Measurements from ENCODE around the gene PUS1. TPM values are rescaled to one million over a fixed set of nuclear protein-coding genes. Genes with fewer than 3 reads are reported as not detected.

The PUS1 gene
- total and polyA plus RNA-seq, 2 of the 4 experiments (the other 2 are of a cell fraction) = 14.0 to 36.7 TPM

DNA sequence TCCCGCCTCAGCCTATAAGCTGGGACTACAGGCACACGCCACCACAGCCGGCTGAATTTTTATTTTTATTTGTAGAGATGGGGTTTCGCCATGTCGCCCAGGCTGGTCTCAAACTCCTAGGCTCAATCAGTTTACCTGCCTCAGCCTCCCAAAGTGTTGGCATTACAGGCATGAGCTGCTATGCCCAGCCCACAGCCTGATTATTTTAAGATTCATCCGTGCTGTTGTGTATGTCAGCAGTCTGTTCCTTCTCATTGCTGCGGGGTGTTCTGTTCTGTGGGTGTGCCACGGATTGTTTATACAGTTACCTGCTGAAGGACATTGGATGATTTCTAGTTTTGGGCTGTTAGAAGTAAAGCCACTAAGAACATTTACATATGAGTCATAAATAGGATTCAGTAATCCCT, 11.1 kb downstream of the PUS1 start:
- H4K5ac ChIP-seq (ENCODE audit: low read depth, low read length) = no peak overlapping the region
- H3K9ac ChIP-seq (ENCODE audit: low read depth, low read length) = no peak overlapping the region
- no peaks in the 10 kb centered on the region for H3K27me3 ChIP-seq (ENCODE audit: control insufficient read depth, insufficient read depth, low read length)
- TF ChIP-seq CHD1 (IDR thresholded peaks at IDR 0.05; ENCODE audit: low read depth, low read length) = no peak
- TF ChIP-seq POLR2A (IDR thresholded peaks at IDR 0.05; ENCODE audit: low read depth, low read length) = no peak
- TF ChIP-seq FOS (IDR thresholded peaks at IDR 0.05; ENCODE audit: low read depth, low read length) = no peak
- TF ChIP-seq CEBPB (IDR thresholded peaks at IDR 0.05; ENCODE audit: low read depth, low read length) = no peak
- TF ChIP-seq MAFK (IDR thresholded peaks at IDR 0.05; ENCODE audit: low read depth, low read length) = no peak
- no peak for TF ChIP-seq RAD21 (IDR thresholded peaks at IDR 0.05; ENCODE audit: low read length)
- no peak for TF ChIP-seq SMC3 (IDR thresholded peaks at IDR 0.05; ENCODE audit: low read depth, low read length)
- TF ChIP-seq NFE2L2 (IDR thresholded peaks at IDR 0.05; ENCODE audit: low read depth, low read length) = no peak
- no peak for TF ChIP-seq BHLHE40 (IDR thresholded peaks at IDR 0.05; ENCODE audit: low read depth, low read length)
- TF ChIP-seq MXI1 (IDR thresholded peaks at IDR 0.05; ENCODE audit: borderline replicate concordance, low read depth, low read length) = no peak
- TF ChIP-seq, protein P1, sequence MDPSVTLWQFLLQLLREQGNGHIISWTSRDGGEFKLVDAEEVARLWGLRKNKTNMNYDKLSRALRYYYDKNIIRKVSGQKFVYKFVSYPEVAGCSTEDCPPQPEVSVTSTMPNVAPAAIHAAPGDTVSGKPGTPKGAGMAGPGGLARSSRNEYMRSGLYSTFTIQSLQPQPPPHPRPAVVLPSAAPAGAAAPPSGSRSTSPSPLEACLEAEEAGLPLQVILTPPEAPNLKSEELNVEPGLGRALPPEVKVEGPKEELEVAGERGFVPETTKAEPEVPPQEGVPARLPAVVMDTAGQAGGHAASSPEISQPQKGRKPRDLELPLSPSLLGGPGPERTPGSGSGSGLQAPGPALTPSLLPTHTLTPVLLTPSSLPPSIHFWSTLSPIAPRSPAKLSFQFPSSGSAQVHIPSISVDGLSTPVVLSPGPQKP (IDR thresholded peaks at IDR 0.05; ENCODE audit: borderline replicate concordance, low read depth, low read length) = no peak
- no peak for TF ChIP-seq RCOR1 (IDR thresholded peaks at IDR 0.05; ENCODE audit: insufficient replicate concordance, low read length)
- no peak for TF ChIP-seq RFX5 (IDR thresholded peaks at IDR 0.05; ENCODE audit: low read depth, low read length)
- TF ChIP-seq, protein P2, sequence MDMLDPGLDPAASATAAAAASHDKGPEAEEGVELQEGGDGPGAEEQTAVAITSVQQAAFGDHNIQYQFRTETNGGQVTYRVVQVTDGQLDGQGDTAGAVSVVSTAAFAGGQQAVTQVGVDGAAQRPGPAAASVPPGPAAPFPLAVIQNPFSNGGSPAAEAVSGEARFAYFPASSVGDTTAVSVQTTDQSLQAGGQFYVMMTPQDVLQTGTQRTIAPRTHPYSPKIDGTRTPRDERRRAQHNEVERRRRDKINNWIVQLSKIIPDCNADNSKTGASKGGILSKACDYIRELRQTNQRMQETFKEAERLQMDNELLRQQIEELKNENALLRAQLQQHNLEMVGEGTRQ (IDR thresholded peaks at IDR 0.05; ENCODE audit: low read depth, low read length) = no peak
- TF ChIP-seq, protein P3, sequence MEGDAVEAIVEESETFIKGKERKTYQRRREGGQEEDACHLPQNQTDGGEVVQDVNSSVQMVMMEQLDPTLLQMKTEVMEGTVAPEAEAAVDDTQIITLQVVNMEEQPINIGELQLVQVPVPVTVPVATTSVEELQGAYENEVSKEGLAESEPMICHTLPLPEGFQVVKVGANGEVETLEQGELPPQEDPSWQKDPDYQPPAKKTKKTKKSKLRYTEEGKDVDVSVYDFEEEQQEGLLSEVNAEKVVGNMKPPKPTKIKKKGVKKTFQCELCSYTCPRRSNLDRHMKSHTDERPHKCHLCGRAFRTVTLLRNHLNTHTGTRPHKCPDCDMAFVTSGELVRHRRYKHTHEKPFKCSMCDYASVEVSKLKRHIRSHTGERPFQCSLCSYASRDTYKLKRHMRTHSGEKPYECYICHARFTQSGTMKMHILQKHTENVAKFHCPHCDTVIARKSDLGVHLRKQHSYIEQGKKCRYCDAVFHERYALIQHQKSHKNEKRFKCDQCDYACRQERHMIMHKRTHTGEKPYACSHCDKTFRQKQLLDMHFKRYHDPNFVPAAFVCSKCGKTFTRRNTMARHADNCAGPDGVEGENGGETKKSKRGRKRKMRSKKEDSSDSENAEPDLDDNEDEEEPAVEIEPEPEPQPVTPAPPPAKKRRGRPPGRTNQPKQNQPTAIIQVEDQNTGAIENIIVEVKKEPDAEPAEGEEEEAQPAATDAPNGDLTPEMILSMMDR (conservative IDR thresholded peaks at IDR 0.05; ENCODE audit: low read depth, low read length) = no peak
- no peak overlapping the region for H2BK5ac ChIP-seq (ENCODE audit: low read depth, low read length, poor library complexity, severe bottlenecking)
- no peak overlapping the region for H3K14ac ChIP-seq (replicated peaks; ENCODE audit: low read depth, low read length)
- dilution Hi-C loops (cut with HindIII; ENCODE audit: low sequenced_read_pairs, unreplicated experiment) (no loop called here), in situ Hi-C loops (cut with MboI; ENCODE audit: low sequenced_read_pairs) (no loop called here), intact Hi-C loops (cut with micrococcal nuclease) (no loop called here)
- H2BK20ac ChIP-seq (ENCODE audit: low read depth, low read length) = no peak overlapping the region
- H3K56ac ChIP-seq (ENCODE audit: extremely low read depth, insufficient read depth, low read length) = no peak overlapping the region
- H3K23ac ChIP-seq (ENCODE audit: low read depth, low read length) = no peak overlapping the region
- WGBS, 2 experiments (ENCODE audit: extremely low coverage in 2 of 2, insufficient read length in 1 of 2) = no CpG with 5 or more reads among the region's 8 CpGs
- no TSS peak for BruUV-seq (replicated peaks)
- no peak overlapping the region for H3K4me3 ChIP-seq (ENCODE audit: insufficient read depth, low read depth, low read length)
- ATAC-seq (ENCODE audit: low read depth) = no peak
- H3K9me1 ChIP-seq (ENCODE audit: insufficient read depth, low read length) = peaks cover 4% of the 10 kb centered on the region; the same call in 1 of the 2 replicates
- H3K18ac ChIP-seq (ENCODE audit: low read depth, low read length) = no peak overlapping the region
- no peak overlapping the region for H4K91ac ChIP-seq (ENCODE audit: insufficient read depth, low read depth, low read length)
- H3K79me1 ChIP-seq (ENCODE audit: low read depth in 1 of 2, low read length in 2 of 2) = peaks cover 0 to 7% of the 10 kb centered on the region in 2 experiments; a peak in 1 of 4 replicates
- no peak overlapping the region for H2AK5ac ChIP-seq (ENCODE audit: low read depth, low read length)
- H3K9me3 ChIP-seq (ENCODE audit: control insufficient read depth, insufficient read depth, low read length) = no peaks in the 10 kb centered on the region
- no peak overlapping the region for H2BK15ac ChIP-seq (ENCODE audit: low read depth, low read length)
- H4K20me1 ChIP-seq (ENCODE audit: insufficient read depth, low read length) = no peaks in the 10 kb centered on the region
- no peak overlapping the region for H2AFZ ChIP-seq (replicated peaks; ENCODE audit: low read length, poor library complexity)
- no peak overlapping the region for H3K4ac ChIP-seq (ENCODE audit: low read depth, low read length)
- CTCF ChIA-PET = interaction anchor here (0.6 kb wide), 1 partner anchor 39 kb away, joined by 3 read pairs; no protein-coding TSS in a partner anchor
- H4K8ac ChIP-seq (ENCODE audit: low read depth in 2 of 2, low read length in 2 of 2) = no peak overlapping the region
- POLR2A ChIA-PET (ENCODE audit: unreplicated experiment) = no interaction called here
- no peak overlapping the region for H2AK9ac ChIP-seq (replicated peaks; ENCODE audit: low read depth, low read length, poor library complexity)
- H3K27ac ChIP-seq (ENCODE audit: insufficient read depth, low read length) = no peak overlapping the region
- H2BK120ac ChIP-seq (ENCODE audit: low read depth, low read length) = no peak overlapping the region
- no peak for DNase-seq
- peaks cover 37% of the 10 kb centered on the region for H3K36me3 ChIP-seq (ENCODE audit: control insufficient read depth, insufficient read depth, low read length)
- no peak overlapping the region for H3K4me2 ChIP-seq (ENCODE audit: low read depth, low read length)
- no peaks in the 10 kb centered on the region for H3K4me1 ChIP-seq (ENCODE audit: control insufficient read depth, insufficient read depth, low read length)

All from IMR-90 (cell line).